SH-SY5Y (cell line): ENCODE data around the gene HLX.

Experiments
- GATA2 ChIP-seq: IDR thresholded peaks from 2 replicates; pipeline ENCODE4 v1.6.1; 2011; ENCODE audit warnings: mild to moderate bottlenecking, low read depth, low read length
- GATA3 ChIP-seq: IDR thresholded peaks from 2 replicates; pipeline ENCODE4 v1.6.1; 2011; ENCODE audit warnings: low read depth, mild to moderate bottlenecking, low read length, moderate library complexity

DNA sequence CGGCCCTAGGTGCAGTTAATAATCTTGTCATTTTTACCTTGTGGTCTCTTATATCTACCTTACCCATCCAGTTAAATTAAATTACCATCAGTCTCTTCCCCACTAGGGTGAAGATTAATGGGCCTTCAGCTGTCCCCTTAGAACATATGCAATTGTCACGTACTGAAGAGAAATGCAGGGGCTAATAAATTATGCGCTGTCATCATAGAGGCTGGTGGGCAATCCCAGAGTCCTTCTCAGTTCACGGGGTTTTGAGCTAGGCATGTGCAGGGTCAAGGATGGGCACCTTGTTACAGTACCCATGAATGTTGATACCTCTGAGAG, 35.8 kb downstream of the HLX start:
- no peak for TF ChIP-seq GATA2
- no peak for TF ChIP-seq GATA3
